MV-4-11 (cell line): ENCODE measurements around the gene PDE4B.
A peak's percentile ranks its signal among the peaks of the same experiment; 100 is the strongest.
"Not testable (repeated sequence)": the region's sequence is repeated elsewhere in the genome, so short reads cannot be mapped to it uniquely, and the experiment has no call there.

Experiments
- DNase-seq: peaks from one replicate; lab custom pipeline; 2025; lab: John Stamatoyannopoulos, UW

PDE4B gene

GRCh38 chr1:65994223-65994622 is 201.5 kb downstream of the PDE4B start:
- DNase-seq: no peak

GRCh38 chr1:65995336-65995735 is 202.6 kb downstream of the PDE4B start:
- DNase-seq: no peak

GRCh38 chr1:65995928-65996327 is 203.2 kb downstream of the PDE4B start:
- DNase-seq: no peak

GRCh38 chr1:65997693-65998092 is 205.0 kb downstream of the PDE4B start:
- no peak for DNase-seq

- no peak for DNase-seq
Measured at GRCh38 chr1:65998763-65999583, 206.3 kb downstream of the PDE4B start.

GRCh38 chr1:66000033-66000637 is 207.4 kb downstream of the PDE4B start:
- DNase-seq: no peak

- no peak for DNase-seq
Measured at GRCh38 chr1:66003690-66004089, 211.0 kb downstream of the PDE4B start.

GRCh38 chr1:66006534-66006933 is 213.8 kb downstream of the PDE4B start:
- not testable (repeated sequence) for DNase-seq

- peak; percentile 91 for DNase-seq
Measured at GRCh38 chr1:66012106-66012784, 219.6 kb downstream of the PDE4B start.

- peak; percentile 91 for DNase-seq
Measured at GRCh38 chr1:66013371-66013770, 220.7 kb downstream of the PDE4B start.

- DNase-seq: no peak
Measured at GRCh38 chr1:66022904-66023620, 230.4 kb downstream of the PDE4B start.

- DNase-seq: no peak
Measured at GRCh38 chr1:66025188-66025587, 232.5 kb downstream of the PDE4B start.

- no peak for DNase-seq
Measured at GRCh38 chr1:66028035-66028434, 235.3 kb downstream of the PDE4B start.

- DNase-seq: no peak
Measured at GRCh38 chr1:66033781-66034180, 241.1 kb downstream of the PDE4B start.

- no peak for DNase-seq
Measured at GRCh38 chr1:66035616-66036245, 243.0 kb downstream of the PDE4B start.

GRCh38 chr1:66041654-66042053 is 249.0 kb downstream of the PDE4B start:
- DNase-seq: no peak

GRCh38 chr1:66043186-66043585 is 250.5 kb downstream of the PDE4B start:
- DNase-seq: no peak

- no peak for DNase-seq
Measured at GRCh38 chr1:66044912-66045311, 252.2 kb downstream of the PDE4B start.

GRCh38 chr1:66046415-66046814 is 253.7 kb downstream of the PDE4B start:
- DNase-seq: no peak

GRCh38 chr1:66048011-66048410 is 255.3 kb downstream of the PDE4B start:
- DNase-seq: no peak

- no peak for DNase-seq
Measured at GRCh38 chr1:66050123-66050522, 257.4 kb downstream of the PDE4B start.

GRCh38 chr1:66050633-66051032 is 257.9 kb downstream of the PDE4B start:
- DNase-seq: no peak
